H9 (cell line): ENCODE data around the gene CD4. TPM values are rescaled to one million over a fixed set of nuclear protein-coding genes. Genes with fewer than 3 reads are reported as not detected.

Source experiments
- DNase-seq: peaks from one replicate; pipeline ENCODE4 v3.0.0-alpha.2; 2017
- H2AFZ ChIP-seq: one replicate; pipeline ENCODE4 v1.6.1; 2013; ENCODE audit warnings: mild to moderate bottlenecking, low read length, control low read depth, moderate library complexity
- H2AK5ac ChIP-seq: 2 replicates; pipeline ENCODE4 v1.6.1; 2013; ENCODE audit warnings: low read length, control low read depth, mixed read lengths; ENCODE audit not compliant: insufficient read length
- H2BK120ac ChIP-seq: one replicate; pipeline ENCODE4 v1.6.1; 2013; ENCODE audit warnings: low read depth, mild to moderate bottlenecking, low read length, control low read depth, inconsistent platforms; ENCODE audit not compliant: poor library complexity, severe bottlenecking
- H2BK12ac ChIP-seq: 2 replicates; pipeline ENCODE4 v1.6.1; 2013; ENCODE audit warnings: low read length, control low read depth, mixed read lengths, low read depth; ENCODE audit not compliant: insufficient read length
- H2BK15ac ChIP-seq: 2 replicates; pipeline ENCODE4 v1.6.1; 2013; ENCODE audit warnings: low read depth, low read length, control low read depth
- H2BK20ac ChIP-seq: one replicate; pipeline ENCODE4 v1.6.1; 2013; ENCODE audit warnings: low read depth, mild to moderate bottlenecking, low read length, control low read depth, inconsistent platforms; ENCODE audit not compliant: poor library complexity, severe bottlenecking
- H2BK5ac ChIP-seq: 2 replicates; pipeline ENCODE4 v1.6.1; 2013; ENCODE audit warnings: low read length, control low read depth, mixed read lengths; ENCODE audit not compliant: insufficient read length
- H3K14ac ChIP-seq: 2 replicates; pipeline ENCODE4 v1.6.1; 2013; ENCODE audit warnings: low read length, control low read depth; ENCODE audit not compliant: insufficient read depth
- H3K18ac ChIP-seq: 2 replicates; pipeline ENCODE4 v1.6.1; 2013; ENCODE audit warnings: low read depth, mild to moderate bottlenecking, mixed read lengths, low read length, control low read depth; ENCODE audit not compliant: insufficient read length
- H3K23ac ChIP-seq: 2 replicates; pipeline ENCODE4 v1.6.1; 2013; ENCODE audit warnings: low read length, control low read depth, mixed read lengths, low read depth; ENCODE audit not compliant: insufficient read length
- H3K23me2 ChIP-seq: 2 replicates; pipeline ENCODE4 v1.6.1; 2013; ENCODE audit warnings: low read depth, mild to moderate bottlenecking, mixed read lengths, low read length, control low read depth; ENCODE audit not compliant: insufficient read length, poor library complexity, severe bottlenecking
- H3K27ac ChIP-seq: 2 replicates; pipeline ENCODE4 v1.5.1; 2013; ENCODE audit warnings: low read length, control low read depth, mixed read lengths, low read depth; ENCODE audit not compliant: insufficient read length
- H3K27me3 ChIP-seq: 2 replicates; pipeline ENCODE4 v1.6.1; 2013; ENCODE audit warnings: low read length, control low read depth, inconsistent platforms; ENCODE audit not compliant: insufficient read depth
- H3K4ac ChIP-seq: 2 replicates; pipeline ENCODE4 v1.6.1; 2013; ENCODE audit warnings: low read depth, mild to moderate bottlenecking, control low read depth, inconsistent platforms, low read length, moderate library complexity
- H3K4me1 ChIP-seq: 2 replicates; pipeline ENCODE4 v1.6.1; 2013; ENCODE audit warnings: low read length, control low read depth, inconsistent platforms; ENCODE audit not compliant: insufficient read depth
- H3K4me2 ChIP-seq: 2 replicates; pipeline ENCODE4 v1.6.1; 2013; ENCODE audit warnings: low read length, control low read depth, mixed read lengths; ENCODE audit not compliant: insufficient read length, insufficient read depth
- H3K56ac ChIP-seq: 2 replicates; pipeline ENCODE4 v1.6.1; 2013; ENCODE audit warnings: low read depth, mild to moderate bottlenecking, mixed read lengths, low read length, control low read depth; ENCODE audit not compliant: insufficient read length
- H3K79me1 ChIP-seq: 2 replicates; pipeline ENCODE4 v1.6.1; 2013; ENCODE audit warnings: low read depth, mild to moderate bottlenecking, moderate library complexity, low read length, control low read depth, inconsistent platforms; ENCODE audit not compliant: insufficient read depth, poor library complexity, severe bottlenecking
- H3K79me2 ChIP-seq: 2 replicates; pipeline ENCODE4 v1.6.1; 2013; ENCODE audit warnings: low read length, control low read depth, inconsistent platforms; ENCODE audit not compliant: insufficient read depth
- H3K9ac ChIP-seq: 2 replicates; pipeline ENCODE4 v1.6.1; 2013; ENCODE audit warnings: low read length, control low read depth, mixed read lengths; ENCODE audit not compliant: insufficient read length; ENCODE audit errors: extremely low read depth
- H3K9me3 ChIP-seq: one replicate; pipeline ENCODE4 v1.6.1; 2013; ENCODE audit warnings: low read depth, low read length, inconsistent platforms; ENCODE audit not compliant: control insufficient read depth
- H3T11ph ChIP-seq: one replicate; pipeline ENCODE4 v1.6.1; 2013; ENCODE audit warnings: mild to moderate bottlenecking, low read length, control low read depth, inconsistent platforms
- H4K20me1 ChIP-seq: one replicate; pipeline ENCODE4 v1.6.1; 2013; ENCODE audit not compliant: control insufficient read depth, insufficient read length, insufficient read depth
- H4K5ac ChIP-seq: 2 replicates; pipeline ENCODE4 v1.6.1; 2013; ENCODE audit warnings: low read depth, mild to moderate bottlenecking, mixed read lengths, low read length, control low read depth; ENCODE audit not compliant: insufficient read length
- H4K8ac ChIP-seq: replicated peaks from 2 replicates; pipeline ENCODE4 v1.6.1; 2013; ENCODE audit warnings: low read length, control low read depth, mixed read lengths, low read depth; ENCODE audit not compliant: insufficient read length
- H4K91ac ChIP-seq: 2 replicates; pipeline ENCODE4 v1.6.1; 2013; ENCODE audit warnings: low read depth, mild to moderate bottlenecking, moderate library complexity, mixed read lengths, low read length, control low read depth; ENCODE audit not compliant: insufficient read length
- H3K27ac Mint-ChIP-seq, 3 experiments: 2 replicates in 2 of 3; 3 replicates in 1 of 3; pipeline ENCODE4 v1.8.0; 2020 to 2021; ENCODE audit warnings: mixed read lengths in 3 of 3, mild to moderate bottlenecking in 1 of 3, moderate library complexity in 1 of 3
- H3K27me3 Mint-ChIP-seq: 2 replicates; pipeline ENCODE4 v1.8.0; 2021; ENCODE audit warnings: low read depth, mild to moderate bottlenecking, moderate library complexity, mixed read lengths
- H3K36me3 Mint-ChIP-seq, 3 experiments: 2 replicates in 2 of 3; 3 replicates in 1 of 3; pipeline ENCODE4 v1.8.0; 2020 to 2021; ENCODE audit warnings: low read depth in 3 of 3, mixed read lengths in 3 of 3; ENCODE audit not compliant: insufficient read depth in 1 of 3
- H3K4me1 Mint-ChIP-seq, 2 experiments: 2 replicates each; pipeline ENCODE4 v1.8.0; 2020; ENCODE audit warnings: mixed read lengths in 2 of 2
- H3K4me3 Mint-ChIP-seq, 2 experiments: 2 replicates in 1 of 2; 3 replicates in 1 of 2; pipeline ENCODE4 v1.8.0; 2020 to 2021; ENCODE audit warnings: mild to moderate bottlenecking in 2 of 2, mixed read lengths in 2 of 2, moderate library complexity in 1 of 2
- H3K9me3 Mint-ChIP-seq, 2 experiments: 2 replicates in 1 of 2; 3 replicates in 1 of 2; pipeline ENCODE4 v1.8.0; 2020; ENCODE audit warnings: mild to moderate bottlenecking in 2 of 2, mixed read lengths in 2 of 2, moderate library complexity in 1 of 2
- WGBS: extraction: QIAGEN DNeasy Blood & Tissue Kit; methylation state at CpG from one replicate; pipeline ENCODE4 v1.1.7; 2013; ENCODE audit warnings: missing lambda C conversion rate, low lambda C conversion rate, mixed read lengths; ENCODE audit not compliant: insufficient read length; ENCODE audit errors: extremely low coverage; 5-methylcytosine and 5-hydroxymethylcytosine counted together
- total RNA-seq: library from RNA; stranded (reverse); gene quantifications from 2 replicates; pipeline ENCODE4 v1.2.1, GENCODE V29; 2021
- TF ChIP-seq, protein P1 (sequence below): fragments of 200-600 bp; sonication (generic); conservative IDR thresholded peaks from 3 replicates; pipeline ENCODE4 v1.8.0; 2021; ENCODE audit warnings: antibody characterized with exemption, mild to moderate bottlenecking

The CD4 gene
- total RNA-seq, 1 experiment from 2014 or later = 1.1 TPM

DNA sequence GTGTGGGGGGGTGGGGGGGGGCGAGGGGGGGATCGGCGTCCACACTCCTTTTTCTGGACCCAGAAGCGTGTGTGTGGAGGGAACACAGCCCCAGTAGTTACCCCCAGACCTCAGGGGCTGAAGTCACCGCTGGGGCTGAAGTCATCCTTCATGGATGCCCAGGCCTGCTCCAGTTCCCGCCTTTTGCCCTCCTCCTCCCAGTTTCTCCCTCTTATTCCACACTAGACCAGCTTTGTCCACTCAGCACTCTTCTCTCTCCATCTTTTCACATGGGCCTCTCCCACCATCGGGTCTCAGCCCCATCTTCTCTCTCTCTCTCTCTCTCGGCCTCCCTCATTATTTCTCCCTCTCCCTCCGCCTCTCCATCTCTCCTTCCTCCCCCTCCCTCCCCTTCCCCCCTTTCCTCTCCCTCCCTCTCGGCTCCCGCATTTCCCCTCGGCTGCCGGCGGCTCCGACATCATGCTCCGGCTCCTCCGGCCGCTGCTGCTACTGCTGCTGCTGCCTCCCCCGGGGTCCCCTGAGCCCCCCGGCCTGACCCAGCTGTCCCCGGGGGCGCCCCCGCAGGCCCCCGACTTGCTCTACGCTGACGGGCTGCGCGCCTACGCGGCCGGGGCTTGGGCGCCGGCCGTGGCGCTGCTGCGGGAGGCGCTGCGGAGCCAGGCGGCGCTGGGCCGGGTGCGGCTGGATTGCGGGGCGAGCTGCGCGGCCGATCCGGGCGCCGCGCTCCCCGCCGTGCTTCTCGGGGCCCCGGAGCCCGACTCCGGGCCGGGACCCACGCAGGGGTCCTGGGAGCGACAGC is 38.9 kb downstream of the CD4 start, which contains the start of gene P3H3:
P3H3 (plus strand) TSS at position 426 of the 799 bp plus-strand sequence; CDS start at position 460, 34 bp downstream.
- no peak within 1 kb of the TSS for H3T11ph ChIP-seq
- Mint-ChIP-seq H3K27ac (peak within 1 kb of the TSS; percentile 97 to 98 (median 97)), H3K36me3 (peaks cover 28 to 37% (median 36%) of the 10 kb centered on the region in 3 experiments), H3K27me3 (peaks cover 22% of the 10 kb centered on the region), H3K4me1 (peaks cover 31 to 47% of the 10 kb centered on the region in 2 experiments), H3K4me3 (peak within 1 kb of the TSS; percentile 97 to 99), H3K9me3 (no peaks in the 10 kb centered on the region)
- H2BK120ac ChIP-seq = no peak within 1 kb of the TSS
- H4K20me1 ChIP-seq = peaks cover 6% of the 10 kb centered on the region
- H2BK15ac ChIP-seq = no peak within 1 kb of the TSS
- peaks cover 2% of the 10 kb centered on the region; the same call in 1 of the 2 replicates for H3K79me2 ChIP-seq
- no CpG with 5 or more reads among the region's 60 CpGs for WGBS
- H3K56ac ChIP-seq = no peak within 1 kb of the TSS
- H3K9ac ChIP-seq = peak within 1 kb of the TSS; percentile 72
- H3K4me2 ChIP-seq = peak within 1 kb of the TSS; percentile 80
- no peak within 1 kb of the TSS for H2BK20ac ChIP-seq
- H3K27me3 ChIP-seq = no peaks in the 10 kb centered on the region
- no peak within 1 kb of the TSS for H3K27ac ChIP-seq
- no peak within 1 kb of the TSS for H3K4ac ChIP-seq
- DNase-seq = peak; percentile 73
- H3K4me1 ChIP-seq = peaks cover 3% of the 10 kb centered on the region; the same call in 1 of the 2 replicates
- TF ChIP-seq, protein P1, sequence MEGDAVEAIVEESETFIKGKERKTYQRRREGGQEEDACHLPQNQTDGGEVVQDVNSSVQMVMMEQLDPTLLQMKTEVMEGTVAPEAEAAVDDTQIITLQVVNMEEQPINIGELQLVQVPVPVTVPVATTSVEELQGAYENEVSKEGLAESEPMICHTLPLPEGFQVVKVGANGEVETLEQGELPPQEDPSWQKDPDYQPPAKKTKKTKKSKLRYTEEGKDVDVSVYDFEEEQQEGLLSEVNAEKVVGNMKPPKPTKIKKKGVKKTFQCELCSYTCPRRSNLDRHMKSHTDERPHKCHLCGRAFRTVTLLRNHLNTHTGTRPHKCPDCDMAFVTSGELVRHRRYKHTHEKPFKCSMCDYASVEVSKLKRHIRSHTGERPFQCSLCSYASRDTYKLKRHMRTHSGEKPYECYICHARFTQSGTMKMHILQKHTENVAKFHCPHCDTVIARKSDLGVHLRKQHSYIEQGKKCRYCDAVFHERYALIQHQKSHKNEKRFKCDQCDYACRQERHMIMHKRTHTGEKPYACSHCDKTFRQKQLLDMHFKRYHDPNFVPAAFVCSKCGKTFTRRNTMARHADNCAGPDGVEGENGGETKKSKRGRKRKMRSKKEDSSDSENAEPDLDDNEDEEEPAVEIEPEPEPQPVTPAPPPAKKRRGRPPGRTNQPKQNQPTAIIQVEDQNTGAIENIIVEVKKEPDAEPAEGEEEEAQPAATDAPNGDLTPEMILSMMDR = peak; percentile 10; the same call in 2 of the 3 replicates
- H3K23me2 ChIP-seq = peaks cover 14% of the 10 kb centered on the region
- H2AK5ac ChIP-seq = no peak within 1 kb of the TSS
- H3K23ac ChIP-seq = no peak within 1 kb of the TSS
- H3K14ac ChIP-seq = peak within 1 kb of the TSS; percentile 82
- no peaks in the 10 kb centered on the region for H3K9me3 ChIP-seq
- H4K8ac ChIP-seq = no peak within 1 kb of the TSS
- H3K79me1 ChIP-seq = no peaks in the 10 kb centered on the region
- no peak within 1 kb of the TSS for H4K5ac ChIP-seq
- H3K18ac ChIP-seq = peak within 1 kb of the TSS; percentile 74
- H4K91ac ChIP-seq = no peak within 1 kb of the TSS
- H2BK12ac ChIP-seq = no peak within 1 kb of the TSS
- no peak within 1 kb of the TSS for H2AFZ ChIP-seq
- no peak within 1 kb of the TSS for H2BK5ac ChIP-seq
